GM10248 (cell line): ENCODE measurements around the gene FASTKD1.
"Not testable (repeated sequence)": the region's sequence is repeated elsewhere in the genome, so short reads cannot be mapped to it uniquely, and the experiment has no call there.

Experiments
- CTCF ChIA-PET: fragments of 300-600 bp; sonication (Branson Sonifier 250); formaldehyde crosslinking; extraction: SDS; loops from one replicate; lab custom pipeline; 2021; ENCODE audit warnings: antibody characterized with exemption; lab: Yijun Ruan, JAX
- POLR2A ChIA-PET: fragments of 350-650 bp; sonication (Branson Sonifier 250); formaldehyde crosslinking; extraction: SDS; loops from one replicate; lab custom pipeline; 2020; ENCODE audit warnings: antibody characterized with exemption; lab: Yijun Ruan, JAX
- DNase-seq: peaks from one replicate; pipeline ENCODE4 v3.0.0; 2012; ENCODE audit errors: extremely low spot score
- CTCF ChIP-seq: IDR thresholded peaks from 2 replicates; pipeline ENCODE4 v1.5.1; 2012; ENCODE audit warnings: mild to moderate bottlenecking, low read depth; ENCODE audit errors: extremely low read depth, missing control alignments, control extremely low read depth

The FASTKD1 gene

GRCh38 chr2:169573160-169573973 lies at the start of gene FASTKD1:
FASTKD1 (minus strand) TSS chr2:169573865; CDS start chr2:169572029, 1,836 bp downstream.
- DNase-seq = peak; percentile 84
- CTCF ChIA-PET = interaction anchor here (1.1 to 1.4 kb wide), 3 partner anchors 9 to 12 kb away, joined by 3 to 6 read pairs (median 4); no protein-coding TSS in a partner anchor
- no peak for TF ChIP-seq CTCF
- POLR2A ChIA-PET = interaction anchor here (0.5 to 1.2 kb wide), 4 partner anchors 9 to 226 kb away, joined by 3 to 4 read pairs (median 4); no protein-coding TSS in a partner anchor

- no peak for TF ChIP-seq CTCF
- CTCF ChIA-PET = no interaction called here
- DNase-seq = no peak
- POLR2A ChIA-PET = no interaction called here
Observed at GRCh38 chr2:169623235-169623634, 49.6 kb upstream of the FASTKD1 start.

GRCh38 chr2:169620509-169620908 lies 46.8 kb upstream of the FASTKD1 start:
- no peak for DNase-seq
- POLR2A ChIA-PET = no interaction called here
- CTCF ChIA-PET = no interaction called here
- TF ChIP-seq CTCF = no peak

GRCh38 chr2:169619946-169620345 lies 46.3 kb upstream of the FASTKD1 start:
- POLR2A ChIA-PET = no interaction called here
- no peak for TF ChIP-seq CTCF
- DNase-seq = no peak
- CTCF ChIA-PET = no interaction called here

- POLR2A ChIA-PET, DNase-seq, CTCF ChIA-PET: not testable (repeated sequence)
Observed at GRCh38 chr2:169615982-169616381, 42.3 kb upstream of the FASTKD1 start.

GRCh38 chr2:169613876-169614275 lies 40.2 kb upstream of the FASTKD1 start:
- no peak for DNase-seq
- POLR2A ChIA-PET = no interaction called here
- CTCF ChIA-PET = interaction anchor here (1.1 kb wide), 1 partner anchor 10 kb away, joined by 3 read pairs; no protein-coding TSS in a partner anchor
- TF ChIP-seq CTCF = no peak

- no peak for TF ChIP-seq CTCF
- ChIA-PET CTCF (no interaction called here), POLR2A (no interaction called here)
- no peak for DNase-seq
Observed at GRCh38 chr2:169609264-169609663, 35.6 kb upstream of the FASTKD1 start.
